ENCODE results near the gene EEFSEC. TPM values are rescaled to one million over a fixed set of nuclear protein-coding genes. Genes with fewer than 3 reads are reported as not detected.
A peak's percentile ranks its signal among the peaks of the same experiment; 100 is the strongest.

Gene EEFSEC
- total and polyA plus RNA-seq, 4 donors: 9.8 to 20.1 (median 11.6) TPM

DNA sequence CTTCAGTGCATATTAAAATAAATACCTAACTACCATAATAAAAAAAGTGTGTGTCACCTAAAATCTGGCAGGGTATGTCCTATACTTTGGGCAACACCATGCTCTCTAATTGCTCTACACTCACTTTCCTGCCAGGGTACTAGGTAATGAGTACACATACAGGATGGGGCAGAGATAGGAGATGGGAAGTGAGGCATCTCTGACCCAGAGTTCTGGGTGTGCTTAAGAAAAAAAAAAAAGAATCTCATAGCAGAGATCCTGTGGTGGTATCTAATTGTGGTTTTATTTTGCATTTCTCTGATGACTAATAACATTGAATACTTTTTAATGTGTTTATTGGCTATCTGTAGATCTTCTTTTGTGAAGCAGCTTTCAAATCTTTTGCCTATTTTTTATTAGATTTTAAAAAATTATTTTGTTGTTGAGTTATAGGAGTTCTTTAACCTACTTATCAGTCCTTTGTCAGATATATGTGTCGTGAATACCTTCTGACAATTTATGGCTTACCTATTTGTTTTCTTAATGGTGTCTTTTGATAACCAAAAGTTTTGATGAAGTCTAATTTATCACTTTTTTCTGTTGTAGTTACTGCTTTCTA is 48.0 kb downstream of the EEFSEC start:
- H3K27ac ChIP-seq (ENCODE audit: low read depth in 1 of 2, low read length in 1 of 2): no peak overlapping the region
- no peaks in the 10 kb centered on the region for H3K9me3 ChIP-seq (ENCODE audit: control insufficient read depth in 4 of 4, insufficient read depth in 3 of 4, low read length in 3 of 4)
- H3K4me3 ChIP-seq: no peak overlapping the region
- peaks cover 0 to 1% (median 0%) of the 10 kb centered on the region in 4 donors for H3K36me3 ChIP-seq (ENCODE audit: control insufficient read depth in 4 of 4, insufficient read depth in 4 of 4, low read length in 4 of 4)
- no peak overlapping the region for H3K9ac ChIP-seq (ENCODE audit: insufficient read depth in 1 of 2, low read length in 2 of 2)
- TF ChIP-seq CTCF (IDR thresholded peaks at IDR 0.05; ENCODE audit: control extremely low read depth, extremely low read depth): no peak
- DNase-seq (no peak), ATAC-seq (ENCODE audit: insufficient read depth, low FRiP score) (no peak)
- peaks cover 0 to 31% (median 5%) of the 10 kb centered on the region in 5 donors for H3K4me1 ChIP-seq (ENCODE audit: control insufficient read depth in 5 of 5, insufficient read depth in 5 of 5, low read length in 5 of 5)
- WGBS, 2 donors: 95 to 100% methylated on average over 1 of the region's 1 CpG
- H3K27me3 ChIP-seq (ENCODE audit: control insufficient read depth in 3 of 3, insufficient read depth in 3 of 3, low read length in 2 of 3): no peaks in the 10 kb centered on the region

- no peak overlapping the region for H3K4me3 ChIP-seq
- no peaks in the 10 kb centered on the region for H3K27me3 ChIP-seq (ENCODE audit: control insufficient read depth in 3 of 3, insufficient read depth in 3 of 3, low read length in 2 of 3)
- no peak for TF ChIP-seq CTCF (IDR thresholded peaks at IDR 0.05; ENCODE audit: control extremely low read depth, extremely low read depth)
- WGBS, 2 donors: 95 to 97% methylated on average over 3 of the region's 3 CpGs
- no peak overlapping the region for H3K9ac ChIP-seq (ENCODE audit: insufficient read depth in 1 of 2, low read length in 2 of 2)
- DNase-seq (no peak), ATAC-seq (ENCODE audit: insufficient read depth, low FRiP score) (no peak)
- H3K27ac ChIP-seq (ENCODE audit: low read depth in 1 of 2, low read length in 1 of 2): no peak overlapping the region
- H3K36me3 ChIP-seq (ENCODE audit: control insufficient read depth in 4 of 4, insufficient read depth in 4 of 4, low read length in 4 of 4): no peaks in the 10 kb centered on the region
- H3K9me3 ChIP-seq (ENCODE audit: control insufficient read depth in 4 of 4, insufficient read depth in 3 of 4, low read length in 3 of 4): no peaks in the 10 kb centered on the region
- peaks cover 0 to 41% (median 18%) of the 10 kb centered on the region in 5 donors for H3K4me1 ChIP-seq (ENCODE audit: control insufficient read depth in 5 of 5, insufficient read depth in 5 of 5, low read length in 5 of 5)
These were observed 49.9 kb downstream of the EEFSEC start for GRCh38 chr3:128203169-128203568.

DNA sequence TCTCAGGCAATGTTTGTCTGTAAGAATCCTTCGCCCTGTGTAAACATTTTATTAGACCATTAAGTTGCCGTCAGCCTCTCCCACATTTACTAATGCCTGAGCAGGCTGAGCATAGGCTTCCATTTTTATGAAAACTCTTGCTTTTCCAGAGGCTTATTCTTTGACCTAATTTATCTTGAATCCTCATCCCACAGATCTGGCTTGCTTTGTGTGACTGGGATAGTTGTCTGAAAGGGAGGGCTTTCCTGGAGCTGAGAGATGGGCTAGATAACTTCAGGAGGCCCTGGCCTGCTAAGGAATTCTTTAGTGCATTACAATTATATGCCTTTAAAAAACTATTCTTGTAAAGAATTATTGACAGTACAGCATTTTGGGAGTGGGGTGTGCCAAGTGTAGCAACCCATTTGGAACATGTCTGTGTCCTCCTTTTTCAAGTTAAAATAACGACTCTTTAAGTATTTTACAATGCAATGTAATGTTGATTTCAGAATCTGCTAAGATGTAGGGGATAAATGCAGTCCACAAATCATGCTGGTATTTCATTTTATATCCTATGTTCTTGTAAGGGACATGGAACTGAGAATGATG is 52.4 kb downstream of the EEFSEC start:
- H3K4me1 ChIP-seq (ENCODE audit: control insufficient read depth in 5 of 5, insufficient read depth in 5 of 5, low read length in 5 of 5): peaks cover 0 to 44% (median 16%) of the 10 kb centered on the region in 5 donors

More for the DNA sequence above, 52.4 kb downstream of the EEFSEC start:
- Histone ChIP-seq H3K27ac (ENCODE audit: low read depth in 1 of 2, low read length in 1 of 2) (no peak overlapping the region), H3K27me3 (ENCODE audit: control insufficient read depth in 3 of 3, insufficient read depth in 3 of 3, low read length in 2 of 3) (no peaks in the 10 kb centered on the region), H3K9ac (ENCODE audit: insufficient read depth in 1 of 2, low read length in 2 of 2) (no peak overlapping the region), H3K36me3 (ENCODE audit: control insufficient read depth in 4 of 4, insufficient read depth in 4 of 4, low read length in 4 of 4) (no peaks in the 10 kb centered on the region), H3K9me3 (ENCODE audit: control insufficient read depth in 4 of 4, insufficient read depth in 3 of 4, low read length in 3 of 4) (no peaks in the 10 kb centered on the region), H3K4me3 (no peak overlapping the region)
- DNase-seq: peak; percentile 29 to 80 (median 61)
- ATAC-seq (ENCODE audit: insufficient read depth, low FRiP score): no peak
- TF ChIP-seq CTCF (IDR thresholded peaks at IDR 0.05; ENCODE audit: control extremely low read depth, extremely low read depth): no peak
- WGBS, 2 donors: 83 to 88% methylated on average over 3 of the region's 3 CpGs

Measured in lung (tissue), 12 donors.